Keratinocyte (primary cell): ENCODE results near the gene ZCCHC13. TPM values are rescaled to one million over a fixed set of nuclear protein-coding genes. Genes with fewer than 3 reads are reported as not detected.
"Not testable (repeated sequence)": the region's sequence is repeated elsewhere in the genome, so short reads cannot be mapped to it uniquely, and the experiment has no call there.

ENCODE experiments used
- DNase-seq: peaks from one replicate; pipeline ENCODE4 v3.0.0-alpha.2; 2011; ENCODE audit warnings: low read depth, missing footprints, low spot score
- FAIRE-seq: peaks from 2 replicates; lab custom pipeline; 2011; peaks lifted over from hg19 to GRCh38; lab: Jason Lieb, UNC
- H2AFZ ChIP-seq: 2 replicates; pipeline ENCODE4 v1.6.0; 2012; ENCODE audit warnings: low read length, control low read depth, inconsistent platforms; ENCODE audit not compliant: control insufficient read depth
- H3K27ac ChIP-seq: 2 replicates; pipeline ENCODE4 v1.5.1; 2011; ENCODE audit warnings: low read length; ENCODE audit not compliant: control insufficient read depth, insufficient read depth
- H3K27me3 ChIP-seq: 3 replicates; pipeline ENCODE4 v1.6.0; 2011; ENCODE audit warnings: low read length; ENCODE audit not compliant: control insufficient read depth, insufficient read depth; ENCODE audit errors: extremely low read depth
- H3K36me3 ChIP-seq, 2 experiments: 2 replicates in 1 of 2; 3 replicates in 1 of 2; pipeline ENCODE4 v1.5.1; 2011; ENCODE audit warnings: low read length in 2 of 2, mild to moderate bottlenecking in 1 of 2; ENCODE audit not compliant: control insufficient read depth in 2 of 2, insufficient read depth in 2 of 2; ENCODE audit errors: extremely low read depth in 1 of 2
- H3K4me1 ChIP-seq: 3 replicates; pipeline ENCODE4 v1.5.1; 2011; ENCODE audit warnings: low read length; ENCODE audit not compliant: control insufficient read depth, insufficient read depth; ENCODE audit errors: extremely low read depth
- H3K4me2 ChIP-seq: 3 replicates; pipeline ENCODE4 v1.6.0; 2011; ENCODE audit warnings: low read depth, low read length; ENCODE audit not compliant: control insufficient read depth, insufficient read depth; ENCODE audit errors: extremely low read depth
- H3K4me3 ChIP-seq, 3 experiments: fragments of 200-600 bp in 1 of 3; sonication (generic) in 1 of 3; 2 replicates in 2 of 3; 3 replicates in 1 of 3; pipeline ENCODE4 v1.5.1; 2011 to 2016; ENCODE audit warnings: low read length in 3 of 3, mild to moderate bottlenecking in 3 of 3, control low read depth in 2 of 3, inconsistent platforms in 1 of 3, low read depth in 1 of 3, mixed read lengths in 1 of 3, mixed run types in 1 of 3, moderate library complexity in 1 of 3; ENCODE audit not compliant: control insufficient read depth in 2 of 3, insufficient read depth in 2 of 3; ENCODE audit errors: extremely low read depth in 1 of 3
- H3K79me2 ChIP-seq: 2 replicates; pipeline ENCODE4 v1.6.0; 2012; ENCODE audit warnings: low read length; ENCODE audit not compliant: control insufficient read depth, insufficient read depth
- H3K9ac ChIP-seq: 3 replicates; pipeline ENCODE4 v1.6.0; 2011; ENCODE audit warnings: low read length; ENCODE audit not compliant: control insufficient read depth, insufficient read depth; ENCODE audit errors: extremely low read depth
- H3K9me1 ChIP-seq: 3 replicates; pipeline ENCODE4 v1.6.0; 2011; ENCODE audit warnings: low read length; ENCODE audit not compliant: control insufficient read depth, insufficient read depth; ENCODE audit errors: extremely low read depth
- H3K9me3 ChIP-seq: 2 replicates; pipeline ENCODE4 v1.5.1; 2012; ENCODE audit warnings: low read depth, low read length; ENCODE audit not compliant: control insufficient read depth
- H4K20me1 ChIP-seq: 3 replicates; pipeline ENCODE4 v1.6.0; 2011; ENCODE audit warnings: low read length; ENCODE audit not compliant: control insufficient read depth, insufficient read depth; ENCODE audit errors: extremely low read depth
- CTCF ChIP-seq, 3 experiments: IDR thresholded peaks in 1 of 3; conservative IDR thresholded peaks in 1 of 3; optimal IDR thresholded peaks in 1 of 3; 2 replicates in 2 of 3; 3 replicates in 1 of 3; pipeline versions ENCODE3 to v1.5.1; 2011; ENCODE audit warnings: low read length in 3 of 3, mild to moderate bottlenecking in 3 of 3, moderate library complexity in 2 of 3, control low read depth in 1 of 3, inconsistent platforms in 1 of 3; ENCODE audit not compliant: insufficient read depth in 2 of 3; ENCODE audit errors: extremely low read depth in 1 of 3
- EZH2 ChIP-seq: IDR thresholded peaks from one replicate; pipeline ENCODE4 v1.6.1; 2012; ENCODE audit warnings: inconsistent platforms, mild to moderate bottlenecking, low read length, moderate library complexity
- dilution Hi-C: fragments of 300-500 bp; cut with MboI; formaldehyde crosslinking; loops from one replicate; pipeline ENCODE4 v1.7.0; 2020; ENCODE audit warnings: low sequenced_read_pairs; ENCODE audit not compliant: extremely low pct_ligation_motif_present
- polyA plus RNA-seq, 5 experiments: library from polyadenylated mRNA; depleted of rRNA in 3 of 5; stranded (reverse) in 3 of 5; stranded (forward) in 1 of 5; unstranded in 1 of 5; fragments of >200 nt; gene quantifications; 1 replicate in 1 of 5; 2 replicates in 3 of 5; 3 replicates in 1 of 5; pipeline versions ENCODE4 v1.2.1 to v1.2.3, GENCODE V29; 2011 to 2012; ENCODE audit warnings: missing spikeins in 2 of 5, low read depth in 1 of 5, low replicate concordance in 1 of 5

ZCCHC13 gene
- polyA plus RNA-seq, 1 donor (not counting 4 experiments of a cell fraction or from before 2014, with no cell fraction given), result not detected

- Histone ChIP-seq H3K27ac (no peak overlapping the region), H3K79me2 (no peaks in the 10 kb centered on the region), H3K4me2 (no peak overlapping the region), H3K27me3 (no peaks in the 10 kb centered on the region), H4K20me1 (no peaks in the 10 kb centered on the region), H2AFZ (no peak overlapping the region), H3K9me3 (no peaks in the 10 kb centered on the region), H3K4me3 (no peak overlapping the region), H3K9me1 (no peaks in the 10 kb centered on the region), H3K4me1 (no peaks in the 10 kb centered on the region), H3K36me3 (no peaks in the 10 kb centered on the region), H3K9ac (no peak overlapping the region)
- FAIRE-seq (no peak), DNase-seq (no peak)
- dilution Hi-C loops, result no loop called here
- no peak for TF ChIP-seq CTCF (optimal IDR thresholded peaks at IDR 0.05 in 1 of 3, IDR thresholded peaks at IDR 0.05 in 1 of 3, conservative IDR thresholded peaks at IDR 0.05 in 1 of 3; ENCODE audit: extremely low read depth in 1 of 3, insufficient read depth in 2 of 3, low read length in 3 of 3)
- TF ChIP-seq EZH2, result no peak
These were observed 36.1 kb downstream of the ZCCHC13 start for GRCh38 chrX:74340051-74340450.

- H3K79me2 ChIP-seq, H3K36me3 ChIP-seq, H3K9ac ChIP-seq, H3K4me2 ChIP-seq, H3K4me1 ChIP-seq, DNase-seq, FAIRE-seq, dilution Hi-C loops, H3K9me1 ChIP-seq, H3K27ac ChIP-seq, H4K20me1 ChIP-seq, H2AFZ ChIP-seq, H3K4me3 ChIP-seq, H3K9me3 ChIP-seq, H3K27me3 ChIP-seq: not testable (repeated sequence)
These were observed 38.2 kb downstream of the ZCCHC13 start for GRCh38 chrX:74342211-74342610.
